IMR-90 (cell line): Measurements from ENCODE around the gene ME1. TPM values are rescaled to one million over a fixed set of nuclear protein-coding genes. Genes with fewer than 3 reads are reported as not detected.
A peak's percentile ranks its signal among the peaks of the same experiment; 100 is the strongest.

Source experiments
- ATAC-seq: fragments of 200-7000 bp; cut with Tn5 transposase; 2 replicates; pipeline ENCODE4 v1.9.1; 2020; ENCODE audit warnings: low read depth, mild to moderate bottlenecking, moderate library complexity
- BruUV-seq: library from RNA; stranded (reverse); fragments of 400-500 nt; replicated peaks from 2 replicates; lab custom pipeline; 2021; lab: Mats Ljungman, UMichigan
- CTCF ChIA-PET: fragments of 300-600 bp; formaldehyde crosslinking; extraction: SDS; loops from one replicate; lab custom pipeline; 2021; ENCODE audit warnings: antibody characterized with exemption; lab: Yijun Ruan, JAX
- POLR2A ChIA-PET: fragments of 300-600 bp; sonication (Branson Sonifier 250); formaldehyde crosslinking; loops from one replicate; lab custom pipeline; 2022; ENCODE audit warnings: antibody characterized with exemption; ENCODE audit not compliant: unreplicated experiment; lab: Charles Lee
- DNase-seq: peaks from one replicate; pipeline ENCODE4 v3.0.0; 2013
- H2AFZ ChIP-seq: replicated peaks from 2 replicates; pipeline ENCODE3; 2013; ENCODE audit warnings: low read length, mild to moderate bottlenecking; ENCODE audit not compliant: poor library complexity
- H2AK5ac ChIP-seq: 2 replicates; pipeline ENCODE4 v1.6.1; 2013; ENCODE audit warnings: low read depth, low read length, inconsistent platforms
- H2AK9ac ChIP-seq: replicated peaks from 2 replicates; pipeline ENCODE3; 2013; ENCODE audit warnings: mild to moderate bottlenecking, low read depth, low read length, moderate library complexity; ENCODE audit not compliant: poor library complexity
- H2BK120ac ChIP-seq: 2 replicates; pipeline ENCODE4 v1.6.1; 2013; ENCODE audit warnings: low read depth, low read length, inconsistent platforms
- H2BK15ac ChIP-seq: 3 replicates; pipeline ENCODE4 v1.6.1; 2013; ENCODE audit warnings: low read depth, low read length, inconsistent platforms
- H2BK20ac ChIP-seq: 2 replicates; pipeline ENCODE4 v1.6.1; 2013; ENCODE audit warnings: low read depth, mild to moderate bottlenecking, inconsistent platforms, low read length, moderate library complexity
- H2BK5ac ChIP-seq: 2 replicates; pipeline ENCODE4 v1.6.1; 2013; ENCODE audit warnings: mild to moderate bottlenecking, low read depth, low read length, inconsistent platforms; ENCODE audit not compliant: poor library complexity, severe bottlenecking
- H3K14ac ChIP-seq: replicated peaks from 2 replicates; pipeline ENCODE4 v1.6.1; 2013; ENCODE audit warnings: low read depth, low read length, inconsistent platforms
- H3K18ac ChIP-seq: 2 replicates; pipeline ENCODE4 v1.6.1; 2013; ENCODE audit warnings: low read depth, low read length, control low read depth
- H3K23ac ChIP-seq: 2 replicates; pipeline ENCODE4 v1.6.1; 2013; ENCODE audit warnings: low read depth, low read length, inconsistent platforms
- H3K27ac ChIP-seq: 2 replicates; pipeline ENCODE4 v1.5.1; 2013; ENCODE audit warnings: mild to moderate bottlenecking, control low read depth, low read length; ENCODE audit not compliant: insufficient read depth
- H3K27me3 ChIP-seq: 2 replicates; pipeline ENCODE4 v1.6.1; 2013; ENCODE audit warnings: low read length; ENCODE audit not compliant: control insufficient read depth, insufficient read depth
- H3K36me3 ChIP-seq: 2 replicates; pipeline ENCODE4 v1.6.1; 2013; ENCODE audit warnings: low read length, mixed read lengths; ENCODE audit not compliant: control insufficient read depth, insufficient read depth
- H3K4ac ChIP-seq: 2 replicates; pipeline ENCODE4 v1.6.1; 2013; ENCODE audit warnings: low read depth, low read length, inconsistent platforms
- H3K4me1 ChIP-seq: 2 replicates; pipeline ENCODE4 v1.6.1; 2013; ENCODE audit warnings: low read length, mixed read lengths; ENCODE audit not compliant: control insufficient read depth, insufficient read depth
- H3K4me2 ChIP-seq: 2 replicates; pipeline ENCODE4 v1.6.1; 2013; ENCODE audit warnings: low read depth, mild to moderate bottlenecking, control low read depth, low read length, moderate library complexity
- H3K4me3 ChIP-seq: 2 replicates; pipeline ENCODE4 v1.5.1; 2013; ENCODE audit warnings: low read depth, mild to moderate bottlenecking, control low read depth, low read length, moderate library complexity; ENCODE audit not compliant: insufficient read depth
- H3K56ac ChIP-seq: 2 replicates; pipeline ENCODE4 v1.6.1; 2013; ENCODE audit warnings: low read length, inconsistent platforms; ENCODE audit not compliant: insufficient read depth; ENCODE audit errors: extremely low read depth
- H3K79me1 ChIP-seq, 2 experiments: 2 replicates each; pipeline ENCODE4 v1.6.1; 2013; ENCODE audit warnings: low read length in 2 of 2, inconsistent platforms in 1 of 2, low read depth in 1 of 2
- H3K9ac ChIP-seq: 2 replicates; pipeline ENCODE4 v1.6.1; 2013; ENCODE audit warnings: low read depth, low read length, control low read depth
- H3K9me1 ChIP-seq: 2 replicates; pipeline ENCODE4 v1.6.1; 2013; ENCODE audit warnings: low read length, inconsistent platforms; ENCODE audit not compliant: insufficient read depth
- H3K9me3 ChIP-seq: 2 replicates; pipeline ENCODE4 v1.6.1; 2013; ENCODE audit warnings: low read length; ENCODE audit not compliant: control insufficient read depth, insufficient read depth
- H4K20me1 ChIP-seq: 2 replicates; pipeline ENCODE4 v1.6.1; 2013; ENCODE audit warnings: low read length, inconsistent platforms; ENCODE audit not compliant: insufficient read depth
- H4K5ac ChIP-seq: 2 replicates; pipeline ENCODE4 v1.6.1; 2013; ENCODE audit warnings: mild to moderate bottlenecking, low read depth, low read length, control low read depth
- H4K8ac ChIP-seq, 2 experiments: 2 replicates each; pipeline ENCODE4 v1.6.1; 2013; ENCODE audit warnings: low read depth in 2 of 2, low read length in 2 of 2, control low read depth in 1 of 2, inconsistent platforms in 1 of 2
- H4K91ac ChIP-seq: 2 replicates; pipeline ENCODE4 v1.6.1; 2013; ENCODE audit warnings: low read depth, low read length, inconsistent platforms; ENCODE audit not compliant: insufficient read depth
- BHLHE40 ChIP-seq: fragments of 150-350 bp; IDR thresholded peaks from 2 replicates; pipeline ENCODE4 v1.6.1; 2016; ENCODE audit warnings: mild to moderate bottlenecking, low read depth, low read length
- CEBPB ChIP-seq: IDR thresholded peaks from 2 replicates; pipeline ENCODE4 v1.6.1; 2012; ENCODE audit warnings: low read depth, low read length, improper control_type of control experiment
- CHD1 ChIP-seq: IDR thresholded peaks from 2 replicates; pipeline ENCODE4 v1.6.1; 2012; ENCODE audit warnings: low read depth, low read length, improper control_type of control experiment
- MAFK ChIP-seq: IDR thresholded peaks from 2 replicates; pipeline ENCODE4 v1.6.1; 2012; ENCODE audit warnings: low read depth, low read length, improper control_type of control experiment
- MAZ ChIP-seq: IDR thresholded peaks from 2 replicates; pipeline ENCODE4 v1.6.1; 2012; ENCODE audit warnings: low read depth, mild to moderate bottlenecking, low read length, improper control_type of control experiment, moderate library complexity, borderline replicate concordance
- MXI1 ChIP-seq: IDR thresholded peaks from 2 replicates; pipeline ENCODE4 v1.6.1; 2012; ENCODE audit warnings: low read depth, mild to moderate bottlenecking, low read length, moderate library complexity, borderline replicate concordance
- NFE2L2 ChIP-seq: fragments of 150-350 bp; IDR thresholded peaks from 2 replicates; pipeline ENCODE4 v1.6.1; 2016; ENCODE audit warnings: low read depth, mild to moderate bottlenecking, low read length
- RAD21 ChIP-seq: IDR thresholded peaks from 2 replicates; pipeline ENCODE4 v1.6.1; 2012; ENCODE audit warnings: low read length, improper control_type of control experiment
- RFX5 ChIP-seq: IDR thresholded peaks from 2 replicates; pipeline ENCODE4 v1.8.0; 2012; ENCODE audit warnings: low read depth, mild to moderate bottlenecking, low read length, moderate library complexity
- dilution Hi-C: fragments of 300-500 bp; cut with HindIII; formaldehyde crosslinking; loops from one replicate; pipeline ENCODE4 v1.14.3; 2018; ENCODE audit warnings: low sequenced_read_pairs; ENCODE audit not compliant: unreplicated experiment
- in situ Hi-C: fragments of 300-500 bp; cut with MboI; formaldehyde crosslinking; loops from 3 replicates; pipeline ENCODE4 v1.14.3; 2019; ENCODE audit warnings: low sequenced_read_pairs, inconsistent platforms, mixed read lengths
- intact Hi-C: fragments of 100-400 bp; cut with micrococcal nuclease; formaldehyde crosslinking; loops from 2 replicates; pipeline ENCODE4 v1.10.0; 2022
- polyA plus RNA-seq, 3 experiments: library from polyadenylated mRNA; depleted of rRNA; stranded (reverse); fragments of >200 nt; gene quantifications; 2 replicates each; pipeline ENCODE4 v1.2.3, GENCODE V29; 2012; ENCODE audit warnings: low replicate concordance in 1 of 3
- total RNA-seq: library from RNA; depleted of rRNA; stranded (reverse); fragments of >200 nt; gene quantifications from 2 replicates; pipeline ENCODE4 v1.2.3, GENCODE V29; 2012
- TF ChIP-seq, protein P1 (sequence below): fragments of 150-350 bp; IDR thresholded peaks from 2 replicates; pipeline ENCODE4 v1.6.1; 2016; ENCODE audit warnings: low read depth, mild to moderate bottlenecking, low read length, moderate library complexity, borderline replicate concordance
- TF ChIP-seq, protein P2 (sequence below): fragments of 150-350 bp; IDR thresholded peaks from 2 replicates; pipeline ENCODE4 v1.6.1; 2017; ENCODE audit warnings: mild to moderate bottlenecking, antibody characterized with exemption, low read length, low read depth

Gene ME1
- total and polyA plus RNA-seq, 2 of the 4 experiments (the other 2 are of a cell fraction): 21.5 to 24.4 TPM

DNA sequence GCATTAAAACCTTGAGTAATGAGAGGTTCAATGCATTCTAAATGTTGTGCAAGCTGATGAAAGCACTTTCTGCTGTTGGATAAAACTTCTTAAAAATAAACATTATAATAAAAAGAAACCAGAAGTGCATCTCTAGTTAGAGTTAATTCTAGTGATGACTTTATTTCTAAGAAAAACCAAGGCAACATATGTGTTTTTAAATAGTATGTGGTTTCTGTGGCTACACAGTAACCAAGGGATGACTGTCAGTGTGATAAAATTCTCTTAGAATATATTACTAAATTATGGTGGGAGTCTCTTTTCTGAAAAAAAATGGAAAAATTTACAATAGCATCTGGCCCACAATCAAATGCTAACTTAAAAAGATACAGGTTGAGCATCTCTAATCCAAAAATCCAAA is 117.0 kb downstream of the ME1 start:
- TF ChIP-seq MXI1: no peak
- TF ChIP-seq MAZ: no peak
- TF ChIP-seq RAD21: no peak
- TF ChIP-seq, protein P1, sequence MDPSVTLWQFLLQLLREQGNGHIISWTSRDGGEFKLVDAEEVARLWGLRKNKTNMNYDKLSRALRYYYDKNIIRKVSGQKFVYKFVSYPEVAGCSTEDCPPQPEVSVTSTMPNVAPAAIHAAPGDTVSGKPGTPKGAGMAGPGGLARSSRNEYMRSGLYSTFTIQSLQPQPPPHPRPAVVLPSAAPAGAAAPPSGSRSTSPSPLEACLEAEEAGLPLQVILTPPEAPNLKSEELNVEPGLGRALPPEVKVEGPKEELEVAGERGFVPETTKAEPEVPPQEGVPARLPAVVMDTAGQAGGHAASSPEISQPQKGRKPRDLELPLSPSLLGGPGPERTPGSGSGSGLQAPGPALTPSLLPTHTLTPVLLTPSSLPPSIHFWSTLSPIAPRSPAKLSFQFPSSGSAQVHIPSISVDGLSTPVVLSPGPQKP: no peak
- no peak for TF ChIP-seq RFX5
- TF ChIP-seq BHLHE40: no peak
- no peak for TF ChIP-seq CEBPB
- TF ChIP-seq, protein P2, sequence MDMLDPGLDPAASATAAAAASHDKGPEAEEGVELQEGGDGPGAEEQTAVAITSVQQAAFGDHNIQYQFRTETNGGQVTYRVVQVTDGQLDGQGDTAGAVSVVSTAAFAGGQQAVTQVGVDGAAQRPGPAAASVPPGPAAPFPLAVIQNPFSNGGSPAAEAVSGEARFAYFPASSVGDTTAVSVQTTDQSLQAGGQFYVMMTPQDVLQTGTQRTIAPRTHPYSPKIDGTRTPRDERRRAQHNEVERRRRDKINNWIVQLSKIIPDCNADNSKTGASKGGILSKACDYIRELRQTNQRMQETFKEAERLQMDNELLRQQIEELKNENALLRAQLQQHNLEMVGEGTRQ: no peak
- no peak for TF ChIP-seq CHD1
- TF ChIP-seq MAFK: no peak
- TF ChIP-seq NFE2L2: no peak
- Histone ChIP-seq H3K27ac (no peak overlapping the region), H3K9ac (no peak overlapping the region), H3K9me1 (no peaks in the 10 kb centered on the region), H2AFZ (no peak overlapping the region), H3K4me1 (peaks cover 5% of the 10 kb centered on the region; the same call in 1 of the 2 replicates), H3K4me2 (no peak overlapping the region), H3K14ac (no peak overlapping the region), H2BK120ac (no peak overlapping the region), H2AK5ac (no peak overlapping the region), H3K36me3 (0 out of 2 replicates have a peak, but pooled peaks cover 2% of the 10 kb centered on the region), H3K23ac (no peak overlapping the region), H4K20me1 (no peaks in the 10 kb centered on the region), H2AK9ac (no peak overlapping the region), H2BK15ac (no peak overlapping the region), H3K56ac (no peak overlapping the region), H3K9me3 (no peaks in the 10 kb centered on the region), H4K91ac (no peak overlapping the region), H4K8ac (no peak overlapping the region), H3K4ac (no peak overlapping the region), H3K18ac (no peak overlapping the region), H3K79me1 (peaks cover 0 to 7% of the 10 kb centered on the region in 2 experiments; a peak in 1 of 4 replicates), H2BK20ac (no peak overlapping the region), H4K5ac (no peak overlapping the region), H3K27me3 (no peaks in the 10 kb centered on the region), H3K4me3 (no peak overlapping the region), H2BK5ac (no peak overlapping the region)
- no peak for ATAC-seq
- in situ Hi-C loops: no loop called here
- ChIA-PET POLR2A (no interaction called here), CTCF (no interaction called here)
- intact Hi-C loops: no loop called here
- peak; percentile 4 for DNase-seq
- dilution Hi-C loops: no loop called here
- BruUV-seq: no TSS peak
